IMR-90 (cell line): ENCODE measurements around the gene PNLIP.

Source experiments
- BHLHE40 ChIP-seq: fragments of 150-350 bp; IDR thresholded peaks from 2 replicates; pipeline ENCODE4 v1.6.1; 2016; ENCODE audit warnings: mild to moderate bottlenecking, low read depth, low read length
- CEBPB ChIP-seq: IDR thresholded peaks from 2 replicates; pipeline ENCODE4 v1.6.1; 2012; ENCODE audit warnings: low read depth, low read length, improper control_type of control experiment
- CHD1 ChIP-seq: IDR thresholded peaks from 2 replicates; pipeline ENCODE4 v1.6.1; 2012; ENCODE audit warnings: low read depth, low read length, improper control_type of control experiment
- FOS ChIP-seq: fragments of 150-350 bp; IDR thresholded peaks from 2 replicates; pipeline ENCODE4 v1.6.1; 2016; ENCODE audit warnings: low read depth, low read length
- MAFK ChIP-seq: IDR thresholded peaks from 2 replicates; pipeline ENCODE4 v1.6.1; 2012; ENCODE audit warnings: low read depth, low read length, improper control_type of control experiment
- MAZ ChIP-seq: IDR thresholded peaks from 2 replicates; pipeline ENCODE4 v1.6.1; 2012; ENCODE audit warnings: low read depth, mild to moderate bottlenecking, low read length, improper control_type of control experiment, moderate library complexity, borderline replicate concordance
- MXI1 ChIP-seq: IDR thresholded peaks from 2 replicates; pipeline ENCODE4 v1.6.1; 2012; ENCODE audit warnings: low read depth, mild to moderate bottlenecking, low read length, moderate library complexity, borderline replicate concordance
- POLR2A ChIP-seq: IDR thresholded peaks from 2 replicates; pipeline ENCODE4 v1.6.1; 2012; ENCODE audit warnings: mild to moderate bottlenecking, low read depth, low read length
- RAD21 ChIP-seq: IDR thresholded peaks from 2 replicates; pipeline ENCODE4 v1.6.1; 2012; ENCODE audit warnings: low read length, improper control_type of control experiment
- RCOR1 ChIP-seq: IDR thresholded peaks from 2 replicates; pipeline ENCODE4 v1.6.1; 2012; ENCODE audit warnings: mild to moderate bottlenecking, low read length, improper control_type of control experiment; ENCODE audit not compliant: insufficient replicate concordance
- RFX5 ChIP-seq: IDR thresholded peaks from 2 replicates; pipeline ENCODE4 v1.8.0; 2012; ENCODE audit warnings: low read depth, mild to moderate bottlenecking, low read length, moderate library complexity
- SMC3 ChIP-seq: fragments of 150-350 bp; IDR thresholded peaks from 2 replicates; pipeline ENCODE4 v1.6.1; 2016; ENCODE audit warnings: low read depth, mild to moderate bottlenecking, antibody characterized with exemption, low read length, moderate library complexity
- TF ChIP-seq, protein P1 (sequence below): conservative IDR thresholded peaks from 2 replicates; pipeline ENCODE4 v1.5.1; 2012; ENCODE audit warnings: mild to moderate bottlenecking, low read depth, low read length, improper control_type of control experiment
- TF ChIP-seq, protein P2 (sequence below): fragments of 150-350 bp; IDR thresholded peaks from 2 replicates; pipeline ENCODE4 v1.6.1; 2017; ENCODE audit warnings: mild to moderate bottlenecking, antibody characterized with exemption, low read length, low read depth

DNA sequence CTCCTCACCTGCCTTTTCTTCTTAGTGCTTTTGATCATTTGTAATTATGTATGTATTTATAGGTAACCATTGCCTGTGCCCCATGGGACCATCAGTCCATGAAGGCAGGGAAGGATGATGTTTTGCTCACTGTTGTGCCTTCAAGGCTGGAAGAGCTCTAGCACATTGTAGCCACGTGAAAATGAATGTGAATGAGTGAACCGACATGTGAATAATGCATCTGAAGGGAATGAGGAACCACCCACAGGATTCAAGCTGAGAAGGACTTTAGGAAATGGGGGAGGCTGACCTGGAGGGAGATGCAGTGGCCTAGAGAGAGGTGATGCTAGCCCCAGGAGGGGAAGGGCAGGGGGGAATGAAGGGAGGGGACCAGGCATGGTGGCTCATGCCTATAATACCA is 69.1 kb downstream of the PNLIP start:
- TF ChIP-seq, protein P1, sequence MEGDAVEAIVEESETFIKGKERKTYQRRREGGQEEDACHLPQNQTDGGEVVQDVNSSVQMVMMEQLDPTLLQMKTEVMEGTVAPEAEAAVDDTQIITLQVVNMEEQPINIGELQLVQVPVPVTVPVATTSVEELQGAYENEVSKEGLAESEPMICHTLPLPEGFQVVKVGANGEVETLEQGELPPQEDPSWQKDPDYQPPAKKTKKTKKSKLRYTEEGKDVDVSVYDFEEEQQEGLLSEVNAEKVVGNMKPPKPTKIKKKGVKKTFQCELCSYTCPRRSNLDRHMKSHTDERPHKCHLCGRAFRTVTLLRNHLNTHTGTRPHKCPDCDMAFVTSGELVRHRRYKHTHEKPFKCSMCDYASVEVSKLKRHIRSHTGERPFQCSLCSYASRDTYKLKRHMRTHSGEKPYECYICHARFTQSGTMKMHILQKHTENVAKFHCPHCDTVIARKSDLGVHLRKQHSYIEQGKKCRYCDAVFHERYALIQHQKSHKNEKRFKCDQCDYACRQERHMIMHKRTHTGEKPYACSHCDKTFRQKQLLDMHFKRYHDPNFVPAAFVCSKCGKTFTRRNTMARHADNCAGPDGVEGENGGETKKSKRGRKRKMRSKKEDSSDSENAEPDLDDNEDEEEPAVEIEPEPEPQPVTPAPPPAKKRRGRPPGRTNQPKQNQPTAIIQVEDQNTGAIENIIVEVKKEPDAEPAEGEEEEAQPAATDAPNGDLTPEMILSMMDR = no peak
- TF ChIP-seq CHD1 (no peak), POLR2A (no peak), FOS (no peak), RCOR1 (no peak), MXI1 (no peak), CEBPB (no peak), RAD21 (no peak), MAFK (no peak), MAZ (no peak), BHLHE40 (no peak), SMC3 (no peak), RFX5 (no peak)
- TF ChIP-seq, protein P2, sequence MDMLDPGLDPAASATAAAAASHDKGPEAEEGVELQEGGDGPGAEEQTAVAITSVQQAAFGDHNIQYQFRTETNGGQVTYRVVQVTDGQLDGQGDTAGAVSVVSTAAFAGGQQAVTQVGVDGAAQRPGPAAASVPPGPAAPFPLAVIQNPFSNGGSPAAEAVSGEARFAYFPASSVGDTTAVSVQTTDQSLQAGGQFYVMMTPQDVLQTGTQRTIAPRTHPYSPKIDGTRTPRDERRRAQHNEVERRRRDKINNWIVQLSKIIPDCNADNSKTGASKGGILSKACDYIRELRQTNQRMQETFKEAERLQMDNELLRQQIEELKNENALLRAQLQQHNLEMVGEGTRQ = no peak
